GM12878 (cell line): ENCODE measurements around the gene DNASE1L3. TPM values are rescaled to one million over a fixed set of nuclear protein-coding genes. Genes with fewer than 3 reads are reported as not detected.

Experiments
- ATAC-seq: fragments of 200-7000 bp; cut with Tn5 transposase; 3 replicates; pipeline ENCODE4 v1.9.1; 2020; ENCODE audit warnings: mild to moderate bottlenecking, moderate library complexity
- BruUV-seq: library from RNA; stranded (reverse); fragments of 400-500 nt; replicated peaks from 2 replicates; lab custom pipeline; 2021; lab: Mats Ljungman, UMichigan
- CTCF ChIA-PET: fragments of 300-600 bp; sonication (Branson Sonifier 250); formaldehyde crosslinking; extraction: SDS; loops from one replicate; lab custom pipeline; 2021; ENCODE audit warnings: inconsistent platforms; lab: Yijun Ruan, JAX
- POLR2A ChIA-PET: fragments of 350-600 bp; formaldehyde crosslinking; extraction: SDS; loops from one replicate; lab custom pipeline; 2021; ENCODE audit warnings: inconsistent platforms; lab: Charles Lee
- RAD21 ChIA-PET: fragments of 300-600 bp; sonication (Branson Sonifier 250); formaldehyde crosslinking; loops from one replicate; lab custom pipeline; 2023; ENCODE audit warnings: antibody characterized with exemption; ENCODE audit not compliant: unreplicated experiment; lab: Charles Lee
- SMC1A ChIA-PET: fragments of 300-600 bp; sonication (Branson Sonifier 250); formaldehyde crosslinking; loops from one replicate; lab custom pipeline; 2023; ENCODE audit not compliant: unreplicated experiment, uncharacterized antibody; lab: Charles Lee
- DNase-seq: peaks from one replicate; pipeline ENCODE4 v3.0.0-alpha.2; 2011; ENCODE audit warnings: low read depth, low spot score
- FAIRE-seq: peaks from 3 replicates; lab custom pipeline; 2011; peaks lifted over from hg19 to GRCh38; lab: Jason Lieb, UNC
- H2AFZ ChIP-seq: 2 replicates; pipeline ENCODE4 v1.6.0; 2011; ENCODE audit warnings: low read depth, low read length, control low read depth; ENCODE audit not compliant: control insufficient read depth
- H3K27ac ChIP-seq: 2 replicates; pipeline ENCODE4 v1.5.1; 2011; ENCODE audit warnings: control low read depth; ENCODE audit not compliant: control insufficient read depth, insufficient read depth
- H3K27me3 ChIP-seq, 2 experiments: replicated peaks in 1 of 2; 2 replicates each; pipeline versions ENCODE4 v1.6.0 to v1.6.1; 2011; ENCODE audit warnings: low read length in 1 of 2; ENCODE audit not compliant: control insufficient read depth in 2 of 2, insufficient read depth in 2 of 2
- H3K36me3 ChIP-seq, 2 experiments: 2 replicates each; pipeline ENCODE4 v1.5.1; 2011; ENCODE audit warnings: low read length in 1 of 2; ENCODE audit not compliant: control insufficient read depth in 2 of 2, insufficient read depth in 2 of 2
- H3K4me1 ChIP-seq: 2 replicates; pipeline ENCODE4 v1.6.1; 2011; ENCODE audit warnings: mild to moderate bottlenecking, low read length, moderate library complexity, mixed read lengths; ENCODE audit not compliant: control insufficient read depth, insufficient read depth
- H3K4me2 ChIP-seq: 2 replicates; pipeline ENCODE4 v1.6.0; 2011; ENCODE audit warnings: control low read depth; ENCODE audit not compliant: control insufficient read depth, insufficient read depth
- H3K4me3 ChIP-seq: fragments of 200-600 bp; sonication (generic); 2 replicates; pipeline ENCODE4 v1.5.1; 2016
- H3K79me2 ChIP-seq: 2 replicates; pipeline ENCODE4 v1.6.0; 2011; ENCODE audit warnings: low read length; ENCODE audit not compliant: control insufficient read depth, insufficient read depth
- H3K9ac ChIP-seq: 2 replicates; pipeline ENCODE4 v1.8.0; 2011; ENCODE audit warnings: low read length, control low read depth, mixed read lengths; ENCODE audit not compliant: control insufficient read depth, insufficient read depth
- H3K9me3 ChIP-seq: replicated peaks from 3 replicates; pipeline ENCODE4 v1.5.1; 2011; ENCODE audit warnings: mild to moderate bottlenecking, low read length; ENCODE audit not compliant: control insufficient read depth, insufficient read depth
- H4K20me1 ChIP-seq: 2 replicates; pipeline ENCODE4 v1.6.0; 2011; ENCODE audit not compliant: control insufficient read depth, insufficient read depth
- BMI1 ChIP-seq: fragments of 450-650 bp; IDR thresholded peaks from 2 replicates; pipeline ENCODE4 v1.6.1; 2016; ENCODE audit warnings: mild to moderate bottlenecking, moderate library complexity, borderline replicate concordance
- CBX5 ChIP-seq: sonication (generic); IDR thresholded peaks from 2 replicates; pipeline ENCODE4 v1.6.1; 2016; ENCODE audit warnings: low read depth, moderate library complexity, mild to moderate bottlenecking, inconsistent platforms
- CHD1 ChIP-seq: IDR thresholded peaks from 2 replicates; pipeline ENCODE4 v1.6.1; 2012; ENCODE audit warnings: low read depth, low read length, improper control_type of control experiment
- CHD2 ChIP-seq: IDR thresholded peaks from 2 replicates; pipeline ENCODE4 v1.6.1; 2011; ENCODE audit warnings: low read depth, low read length, improper control_type of control experiment, borderline replicate concordance
- FOXK2 ChIP-seq: fragments of 450-650 bp; IDR thresholded peaks from 2 replicates; pipeline ENCODE4 v1.6.1; 2017; ENCODE audit warnings: mild to moderate bottlenecking, moderate library complexity
- JUND ChIP-seq: IDR thresholded peaks from 2 replicates; pipeline ENCODE4 v1.6.1; 2012; ENCODE audit warnings: low read depth, mild to moderate bottlenecking, low read length, improper control_type of control experiment, moderate library complexity
- MXI1 ChIP-seq: fragments of 150-350 bp; IDR thresholded peaks from 2 replicates; pipeline ENCODE4 v1.6.1; 2011; ENCODE audit warnings: low read depth, mild to moderate bottlenecking, inconsistent platforms, low read length, improper control_type of control experiment
- MYC ChIP-seq: IDR thresholded peaks from 2 replicates; pipeline ENCODE4 v1.6.1; 2011; ENCODE audit warnings: mild to moderate bottlenecking, low read length, moderate library complexity, inconsistent platforms; ENCODE audit not compliant: insufficient read depth, insufficient replicate concordance, insufficient read length, severe bottlenecking
- NR2F1 ChIP-seq: fragments of 450-650 bp; conservative IDR thresholded peaks from 2 replicates; pipeline ENCODE4 v1.6.1; 2017; ENCODE audit warnings: mild to moderate bottlenecking
- NRF1 ChIP-seq: conservative IDR thresholded peaks from 2 replicates; pipeline ENCODE4 v1.6.1; 2011; ENCODE audit warnings: mild to moderate bottlenecking, low read depth, low read length, improper control_type of control experiment
- TCF3 ChIP-seq: IDR thresholded peaks from 2 replicates; pipeline ENCODE4 v1.6.1; 2012; ENCODE audit warnings: low read depth, mild to moderate bottlenecking, low read length, borderline replicate concordance; ENCODE audit not compliant: insufficient read depth
- USF1 ChIP-seq: IDR thresholded peaks from 2 replicates; pipeline ENCODE4 v1.6.1; 2011; ENCODE audit warnings: borderline replicate concordance, low read depth, mild to moderate bottlenecking, moderate library complexity, mixed read lengths, low read length; ENCODE audit not compliant: insufficient read depth; ENCODE audit errors: extremely low read length
- ZBTB11 ChIP-seq: fragments of 450-650 bp; formaldehyde crosslinking; IDR thresholded peaks from 2 replicates; pipeline ENCODE4 v1.5.0; 2022; ENCODE audit warnings: mild to moderate bottlenecking, missing genetic modification characterization
- ZNF384 ChIP-seq: IDR thresholded peaks from 2 replicates; pipeline ENCODE4 v1.6.1; 2012; ENCODE audit warnings: low read depth, mild to moderate bottlenecking, low read length, improper control_type of control experiment, borderline replicate concordance
- ZSCAN29 ChIP-seq: fragments of 450-650 bp; IDR thresholded peaks from 2 replicates; pipeline ENCODE4 v1.6.1; 2017; ENCODE audit warnings: mild to moderate bottlenecking, moderate library complexity
- WGBS: methylation state at CpG from one replicate; pipeline ENCODE4 v1.1.6; 2016; ENCODE audit warnings: low lambda C conversion rate; ENCODE audit not compliant: insufficient replicate concordance, insufficient coverage; ENCODE audit errors: missing lambda C conversion rate; 5-methylcytosine and 5-hydroxymethylcytosine counted together
- in situ Hi-C: fragments of 300-500 bp; cut with MboI; formaldehyde crosslinking; loops from 9 replicates; pipeline ENCODE4 v1.14.3; 2018; ENCODE audit warnings: mixed read lengths
- intact Hi-C: fragments of 100-400 bp; cut with micrococcal nuclease; formaldehyde crosslinking; loops from one replicate; pipeline ENCODE4 v1.14.2; 2022; ENCODE audit not compliant: unreplicated experiment
- polyA plus RNA-seq, 11 experiments: library from polyadenylated mRNA; depleted of rRNA in 4 of 11; unstranded in 6 of 11; stranded (reverse) in 5 of 11; fragments of >200 nt; fragmentation: Nextera tagmentation in 4 of 11; fragmentation: Illumina TruSeq in 1 of 11; extraction: Ambion mirVana in 4 of 11; extraction: Trizol in 1 of 11; gene quantifications; 1 replicate in 1 of 11; 2 replicates in 10 of 11; pipeline versions ENCODE4 v1.2.1 to v1.2.3, GENCODE V29; 2011 to 2016; ENCODE audit warnings: inconsistent platforms in 2 of 11, missing spikeins in 2 of 11, low read depth in 1 of 11
- total RNA-seq, 4 experiments: library from RNA; depleted of rRNA in 3 of 4; stranded (reverse); fragments of >200 nt in 3 of 4; fragmentation: Illumina TruSeq in 1 of 4; extraction: Trizol in 1 of 4; gene quantifications; 2 replicates each; pipeline versions ENCODE4 v1.2.1 to v1.2.3, GENCODE V29; 2013 to 2021
- TF ChIP-seq, protein P1 (sequence below): fragments of 450-650 bp; conservative IDR thresholded peaks from 2 replicates; pipeline ENCODE4 v1.6.1; 2017; ENCODE audit warnings: mild to moderate bottlenecking, moderate library complexity
- TF ChIP-seq, protein P2 (sequence below): IDR thresholded peaks from 2 replicates; pipeline ENCODE4 v1.6.1; 2012; ENCODE audit warnings: low read depth, low read length, improper control_type of control experiment

The DNASE1L3 gene
- total and polyA plus RNA-seq, 10 of the 15 experiments (the other 5 are each of a cell fraction or from before 2014, with no cell fraction given), result 3.2 to 72.1 (median 6.3) TPM

DNA sequence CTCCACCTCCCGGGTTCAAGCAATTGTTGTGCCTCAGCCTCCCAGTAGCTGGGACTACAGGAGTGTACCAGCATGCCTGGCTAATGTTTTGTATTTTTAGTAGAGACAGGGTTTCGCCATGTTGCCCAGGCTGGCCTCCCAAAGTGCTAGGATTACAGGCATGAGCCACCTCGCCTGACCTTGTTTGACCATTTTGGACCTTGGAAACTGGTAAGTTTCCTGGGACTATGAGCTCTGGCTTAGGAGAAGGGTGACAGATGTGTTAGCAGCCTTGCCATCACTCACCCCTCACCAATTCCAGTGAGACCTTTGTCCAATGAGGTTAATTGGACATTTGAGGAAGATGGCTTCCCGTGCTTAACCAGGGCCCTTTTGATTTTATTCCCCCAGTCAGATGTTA, 19.9 kb downstream of the DNASE1L3 start:
- CTCF ChIA-PET, result interaction anchor here (0.6 to 25.2 kb wide), 6 partner anchors 12 to 181 kb away, joined by 3 to 655 read pairs (median 54); partner anchors contain the start of genes DNASE1L3, HTD2 and RPP14
- POLR2A ChIA-PET, result interaction anchor here (0.6 to 1.3 kb wide), 4 partner anchors 9 to 110 kb away, joined by 3 to 4 read pairs (median 3); no protein-coding TSS in a partner anchor
- DNase-seq, result no peak
- Histone ChIP-seq H3K4me2 (no peak overlapping the region), H3K4me3 (no peak overlapping the region), H3K9ac (no peak overlapping the region), H4K20me1 (no peaks in the 10 kb centered on the region), H3K36me3 (peaks cover 1 to 6% of the 10 kb centered on the region in 2 experiments; a peak in 2 of 4 replicates), H3K4me1 (peaks cover 3% of the 10 kb centered on the region; the same call in 1 of the 2 replicates), H2AFZ (no peak overlapping the region), H3K9me3 (peaks cover 17% of the 10 kb centered on the region), H3K79me2 (no peaks in the 10 kb centered on the region), H3K27ac (no peak overlapping the region), H3K27me3 (no peaks in the 10 kb centered on the region)
- SMC1A ChIA-PET, result interaction anchor here (0.8 to 9.6 kb wide), 10 partner anchors 17 to 179 kb away, joined by 3 to 191 read pairs (median 16); partner anchors contain the start of genes ABHD6, HTD2 and RPP14
- BruUV-seq, result no TSS peak
- WGBS, result 97% methylated on average over 4 of the region's 4 CpGs
- ATAC-seq, result no peak
- in situ Hi-C loops, result no loop called here
- intact Hi-C loops, result no loop called here
- RAD21 ChIA-PET, result interaction anchor here (1.3 to 6.6 kb wide), 7 partner anchors 13 to 109 kb away, joined by 3 to 141 read pairs (median 47); no protein-coding TSS in a partner anchor
- FAIRE-seq, result no peak
- TF ChIP-seq NR2F1, result no peak
- no peak for TF ChIP-seq NRF1
- TF ChIP-seq, protein P1, sequence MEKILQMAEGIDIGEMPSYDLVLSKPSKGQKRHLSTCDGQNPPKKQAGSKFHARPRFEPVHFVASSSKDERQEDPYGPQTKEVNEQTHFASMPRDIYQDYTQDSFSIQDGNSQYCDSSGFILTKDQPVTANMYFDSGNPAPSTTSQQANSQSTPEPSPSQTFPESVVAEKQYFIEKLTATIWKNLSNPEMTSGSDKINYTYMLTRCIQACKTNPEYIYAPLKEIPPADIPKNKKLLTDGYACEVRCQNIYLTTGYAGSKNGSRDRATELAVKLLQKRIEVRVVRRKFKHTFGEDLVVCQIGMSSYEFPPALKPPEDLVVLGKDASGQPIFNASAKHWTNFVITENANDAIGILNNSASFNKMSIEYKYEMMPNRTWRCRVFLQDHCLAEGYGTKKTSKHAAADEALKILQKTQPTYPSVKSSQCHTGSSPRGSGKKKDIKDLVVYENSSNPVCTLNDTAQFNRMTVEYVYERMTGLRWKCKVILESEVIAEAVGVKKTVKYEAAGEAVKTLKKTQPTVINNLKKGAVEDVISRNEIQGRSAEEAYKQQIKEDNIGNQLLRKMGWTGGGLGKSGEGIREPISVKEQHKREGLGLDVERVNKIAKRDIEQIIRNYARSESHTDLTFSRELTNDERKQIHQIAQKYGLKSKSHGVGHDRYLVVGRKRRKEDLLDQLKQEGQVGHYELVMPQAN, result no peak
- TF ChIP-seq CBX5, result no peak
- TF ChIP-seq ZSCAN29, result no peak
- no peak for TF ChIP-seq TCF3
- TF ChIP-seq, protein P2, sequence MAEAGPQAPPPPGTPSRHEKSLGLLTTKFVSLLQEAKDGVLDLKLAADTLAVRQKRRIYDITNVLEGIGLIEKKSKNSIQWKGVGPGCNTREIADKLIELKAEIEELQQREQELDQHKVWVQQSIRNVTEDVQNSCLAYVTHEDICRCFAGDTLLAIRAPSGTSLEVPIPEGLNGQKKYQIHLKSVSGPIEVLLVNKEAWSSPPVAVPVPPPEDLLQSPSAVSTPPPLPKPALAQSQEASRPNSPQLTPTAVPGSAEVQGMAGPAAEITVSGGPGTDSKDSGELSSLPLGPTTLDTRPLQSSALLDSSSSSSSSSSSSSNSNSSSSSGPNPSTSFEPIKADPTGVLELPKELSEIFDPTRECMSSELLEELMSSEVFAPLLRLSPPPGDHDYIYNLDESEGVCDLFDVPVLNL, result no peak
- TF ChIP-seq MYC, result no peak
- no peak for TF ChIP-seq USF1
- TF ChIP-seq BMI1, result no peak
- TF ChIP-seq FOXK2, result no peak
- no peak for TF ChIP-seq ZNF384
- no peak for TF ChIP-seq CHD1
- TF ChIP-seq MXI1, result no peak
- TF ChIP-seq ZBTB11 (CRISPR knock-in tag), result no peak
- TF ChIP-seq CHD2, result no peak
- no peak for TF ChIP-seq JUND
